ENCODE measurements around the gene ADNP2. TPM values are rescaled to one million over a fixed set of nuclear protein-coding genes. Genes with fewer than 3 reads are reported as not detected.

The ADNP2 gene
- total and polyA plus RNA-seq, 11 donors, result 3.0 to 13.1 (median 8.8) TPM

- no peak for TF ChIP-seq CTCF (IDR thresholded peaks at IDR 0.05)
- TF ChIP-seq POLR2A (IDR thresholded peaks at IDR 0.05), result no peak
- 67 to 96% (median 90%) methylated on average over 1 of the region's 1 CpG for WGBS, 4 donors
- H3K27me3 ChIP-seq, result no peaks in the 10 kb centered on the region
- DNase-seq (no peak), ATAC-seq (no peak)
- H3K27ac ChIP-seq, result no peak overlapping the region
- no peak overlapping the region for H3K4me3 ChIP-seq
- no peaks in the 10 kb centered on the region for H3K9me3 ChIP-seq
- peaks cover 0 to 37% (median 24%) of the 10 kb centered on the region in 9 donors for H3K36me3 ChIP-seq
- intact Hi-C loops (cut with DNase I), result no loop called here
- peaks cover 0 to 3% (median 0%) of the 10 kb centered on the region in 12 donors for H3K4me1 ChIP-seq
These were observed 11.9 kb downstream of the ADNP2 start for GRCh38 chr18:80120932-80121331.

GRCh38 chr18:80124131-80124530, 15.1 kb downstream of the ADNP2 start:
- no peak for DNase-seq
- no peak for TF ChIP-seq POLR2A (IDR thresholded peaks at IDR 0.05)
- TF ChIP-seq CTCF (IDR thresholded peaks at IDR 0.05), result no peak
- intact Hi-C loops (cut with DNase I), result no loop called here

GRCh38 chr18:80126797-80127196, 17.7 kb downstream of the ADNP2 start:
- H3K27me3 ChIP-seq, result no peaks in the 10 kb centered on the region
- WGBS, 4 donors, result 94 to 96% (median 95%) methylated on average over 9 of the region's 9 CpGs
- peaks cover 0 to 6% (median 0%) of the 10 kb centered on the region in 9 donors for H3K36me3 ChIP-seq
- no peak overlapping the region for H3K27ac ChIP-seq
- intact Hi-C loops (cut with DNase I), result no loop called here
- DNase-seq (no peak), ATAC-seq (no peak)
- no peak for TF ChIP-seq CTCF (IDR thresholded peaks at IDR 0.05)
- TF ChIP-seq POLR2A (IDR thresholded peaks at IDR 0.05), result no peak
- no peak overlapping the region for H3K4me3 ChIP-seq
- H3K4me1 ChIP-seq, result no peaks in the 10 kb centered on the region
- no peaks in the 10 kb centered on the region for H3K9me3 ChIP-seq

More at GRCh38 chr18:80124131-80124530, 15.1 kb downstream of the ADNP2 start:
- ATAC-seq, result no peak
- Histone ChIP-seq H3K9me3 (no peaks in the 10 kb centered on the region), H3K4me1 (no peaks in the 10 kb centered on the region), H3K27me3 (no peaks in the 10 kb centered on the region), H3K27ac (no peak overlapping the region), H3K36me3 (peaks cover 0 to 19% (median 8%) of the 10 kb centered on the region in 9 donors), H3K4me3 (no peak overlapping the region)

- H3K36me3 ChIP-seq, result peaks cover 0 to 8% (median under 1%) of the 10 kb centered on the region in 9 donors
These were observed 18.6 kb downstream of the ADNP2 start for GRCh38 chr18:80127635-80128034.

More at GRCh38 chr18:80127635-80128034, 18.6 kb downstream of the ADNP2 start:
- whole genome bisulfite sequencing, 4 donors, result 90 to 93% (median 92%) methylated on average over 1 of the region's 1 CpG
- ATAC-seq (no peak), DNase-seq (no peak)
- Histone ChIP-seq H3K4me3 (no peak overlapping the region), H3K27me3 (no peaks in the 10 kb centered on the region), H3K9me3 (no peaks in the 10 kb centered on the region), H3K27ac (no peak overlapping the region), H3K4me1 (no peaks in the 10 kb centered on the region)
- intact Hi-C loops (cut with DNase I), result no loop called here
- TF ChIP-seq POLR2A (IDR thresholded peaks at IDR 0.05), result no peak
- no peak for TF ChIP-seq CTCF (IDR thresholded peaks at IDR 0.05)

Measured in heart left ventricle (tissue), 16 donors.